HG03520 (cell line): ENCODE data around the gene GM2A.
"Not testable (repeated sequence)": the region's sequence is repeated elsewhere in the genome, so short reads cannot be mapped to it uniquely, and the experiment has no call there.

Source experiments
- ATAC-seq: cut with Tn5 transposase; IDR thresholded peaks from one replicate; pipeline ENCODE4 v1.9.1; 2021; ENCODE audit warnings: mild to moderate bottlenecking, moderate library complexity; ENCODE audit not compliant: unreplicated experiment

The GM2A gene

GRCh38 chr5:151284392-151284967 lies 31.5 kb downstream of the GM2A start:
- no peak for ATAC-seq

GRCh38 chr5:151285683-151286082 lies 32.7 kb downstream of the GM2A start:
- ATAC-seq: no peak

GRCh38 chr5:151286246-151286645 lies 33.3 kb downstream of the GM2A start:
- ATAC-seq: no peak

GRCh38 chr5:151288180-151288579 lies 35.2 kb downstream of the GM2A start:
- no peak for ATAC-seq

GRCh38 chr5:151293624-151294023 lies 40.6 kb downstream of the GM2A start:
- ATAC-seq: no peak

- ATAC-seq: no peak
These were observed 42.2 kb downstream of the GM2A start for GRCh38 chr5:151295138-151295537.

- no peak for ATAC-seq
These were observed 42.9 kb downstream of the GM2A start for GRCh38 chr5:151295791-151296477.

GRCh38 chr5:151296478-151296830 lies 43.5 kb downstream of the GM2A start:
- ATAC-seq: no peak

GRCh38 chr5:151296974-151297373 lies 44.0 kb downstream of the GM2A start:
- ATAC-seq: no peak

- ATAC-seq: no peak
These were observed 45.3 kb downstream of the GM2A start for GRCh38 chr5:151298063-151298855.

GRCh38 chr5:151303666-151304065 lies 50.7 kb downstream of the GM2A start, which contains the start of gene SLC36A3:
Gene SLC36A3, minus strand, starts transcription at chr5:151303766. Its CDS starts 412 bp downstream, at chr5:151303354.
- ATAC-seq: no peak

- not testable (repeated sequence) for ATAC-seq
These were observed 56.3 kb downstream of the GM2A start for GRCh38 chr5:151309266-151309665.

GRCh38 chr5:151309821-151310220 lies 56.8 kb downstream of the GM2A start:
- not testable (repeated sequence) for ATAC-seq

GRCh38 chr5:151310932-151311331 lies 57.9 kb downstream of the GM2A start:
- ATAC-seq: no peak

GRCh38 chr5:151312756-151313324 lies 59.9 kb downstream of the GM2A start:
- ATAC-seq: no peak

GRCh38 chr5:151313357-151313756 lies 60.4 kb downstream of the GM2A start:
- ATAC-seq: no peak

GRCh38 chr5:151315998-151316597 lies 63.1 kb downstream of the GM2A start:
- ATAC-seq: peak; percentile 77

- no peak for ATAC-seq
These were observed 64.9 kb downstream of the GM2A start for GRCh38 chr5:151317871-151318270.

GRCh38 chr5:151318850-151319732 lies 66.1 kb downstream of the GM2A start:
- no peak for ATAC-seq
